GM23338 (cell line): ENCODE data around the gene RPL10A. TPM values are rescaled to one million over a fixed set of nuclear protein-coding genes. Genes with fewer than 3 reads are reported as not detected.
A peak's percentile ranks its signal among the peaks of the same experiment; 100 is the strongest.

Source experiments
- ATAC-seq: fragments of 200-7000 bp; cut with Tn5 transposase; 3 replicates; pipeline ENCODE4 v1.9.1; 2020
- DNase-seq: peaks from one replicate; pipeline ENCODE4 v3.0.0-alpha.2; 2015; ENCODE audit warnings: low spot score
- H2AFZ ChIP-seq: fragments of 200-600 bp; sonication (generic); 2 replicates; pipeline ENCODE4 v1.8.0; 2016; ENCODE audit warnings: antibody characterized with exemption, mild to moderate bottlenecking, moderate library complexity
- H3F3A ChIP-seq: fragments of 200-600 bp; sonication (generic); replicated peaks from 2 replicates; pipeline ENCODE4 v1.8.0; 2017; ENCODE audit warnings: antibody characterized with exemption, mixed run types, low read depth
- H3K27ac ChIP-seq: fragments of 200-600 bp; sonication (generic); 2 replicates; pipeline ENCODE4 v1.6.1; 2016; ENCODE audit warnings: low read depth
- H3K27me3 ChIP-seq: fragments of 200-600 bp; sonication (generic); 2 replicates; pipeline ENCODE4 v1.8.0; 2016; ENCODE audit warnings: mild to moderate bottlenecking, mixed run types, moderate library complexity; ENCODE audit not compliant: insufficient read depth
- H3K36me3 ChIP-seq: fragments of 200-600 bp; sonication (generic); 2 replicates; pipeline ENCODE4 v1.8.0; 2016; ENCODE audit warnings: mild to moderate bottlenecking; ENCODE audit not compliant: insufficient read depth
- H3K4me1 ChIP-seq: fragments of 200-600 bp; sonication (generic); 2 replicates; pipeline ENCODE4 v1.8.0; 2016; ENCODE audit warnings: mild to moderate bottlenecking, moderate library complexity; ENCODE audit not compliant: insufficient read depth
- H3K4me2 ChIP-seq: fragments of 200-600 bp; sonication (generic); 2 replicates; pipeline ENCODE4 v1.7.1; 2017; ENCODE audit warnings: mixed run types
- H3K4me3 ChIP-seq: fragments of 200-600 bp; sonication (generic); 2 replicates; pipeline ENCODE4 v1.6.1; 2016; ENCODE audit warnings: mixed run types
- H3K79me2 ChIP-seq: fragments of 200-600 bp; sonication (generic); replicated peaks from 2 replicates; pipeline ENCODE4 v1.8.0; 2017; ENCODE audit warnings: mild to moderate bottlenecking; ENCODE audit not compliant: insufficient read depth
- H3K9me2 ChIP-seq: fragments of 200-600 bp; sonication (generic); 2 replicates; pipeline ENCODE4 v1.8.0; 2017; ENCODE audit not compliant: insufficient read depth
- H4K20me1 ChIP-seq: fragments of 200-600 bp; sonication (generic); replicated peaks from 2 replicates; pipeline ENCODE4 v1.8.0; 2017; ENCODE audit warnings: mild to moderate bottlenecking; ENCODE audit not compliant: insufficient read depth
- H3K27ac Mint-ChIP-seq: 2 replicates; pipeline ENCODE4 v1.8.0; 2020; ENCODE audit warnings: inconsistent platforms, mild to moderate bottlenecking, moderate library complexity, mixed read lengths
- H3K27me3 Mint-ChIP-seq: 3 replicates; pipeline ENCODE4 v1.8.0; 2022; ENCODE audit warnings: low read depth, mild to moderate bottlenecking, moderate library complexity, mixed read lengths, inconsistent platforms; ENCODE audit not compliant: insufficient read depth, poor library complexity
- H3K36me3 Mint-ChIP-seq: 3 replicates; pipeline ENCODE4 v1.8.0; 2021; ENCODE audit warnings: low read depth, mild to moderate bottlenecking, inconsistent platforms, moderate library complexity, mixed read lengths
- H3K4me1 Mint-ChIP-seq: 3 replicates; pipeline ENCODE4 v1.8.0; 2020; ENCODE audit warnings: mild to moderate bottlenecking, inconsistent platforms, mixed read lengths
- H3K4me3 Mint-ChIP-seq: 3 replicates; pipeline ENCODE4 v1.8.0; 2021; ENCODE audit warnings: moderate library complexity, mild to moderate bottlenecking, inconsistent platforms, mixed read lengths
- H3K9me3 Mint-ChIP-seq: 3 replicates; pipeline ENCODE4 v1.8.0; 2020; ENCODE audit warnings: moderate library complexity, mild to moderate bottlenecking, inconsistent platforms, mixed read lengths
- CREB1 ChIP-seq: fragments of 250-450 bp; sonication (Bioruptor Pico); IDR thresholded peaks from 2 replicates; pipeline ENCODE4 v1.5.0; 2020; ENCODE audit warnings: low read depth, mild to moderate bottlenecking, moderate library complexity
- EZH2 ChIP-seq: fragments of 200-600 bp; sonication (generic); IDR thresholded peaks from one replicate; pipeline ENCODE4 v1.8.0; 2017; ENCODE audit warnings: antibody characterized with exemption, mild to moderate bottlenecking, low read depth; ENCODE audit not compliant: unreplicated experiment
- NANOG ChIP-seq: IDR thresholded peaks from 2 replicates; pipeline ENCODE4 v1.6.1; 2016; ENCODE audit warnings: antibody characterized with exemption, borderline replicate concordance
- ZNF331 ChIP-seq: fragments of 250-450 bp; sonication (Bioruptor Pico); IDR thresholded peaks from 2 replicates; pipeline ENCODE4 v1.5.0; 2020; ENCODE audit warnings: low read depth, mild to moderate bottlenecking, moderate library complexity
- ZNF462 ChIP-seq: fragments of 250-450 bp; sonication (Bioruptor Pico); IDR thresholded peaks from 2 replicates; pipeline ENCODE4 v1.5.0; 2020; ENCODE audit warnings: mild to moderate bottlenecking, moderate library complexity
- polyA plus RNA-seq: library from polyadenylated mRNA; unstranded; fragments of >200 nt; fragmentation: Nextera tagmentation; extraction: Ambion mirVana; gene quantifications from 2 replicates; pipeline ENCODE4 v1.2.1, GENCODE V29; 2016
- total RNA-seq: library from RNA; depleted of rRNA; stranded (reverse); fragments of >200 nt; shearing (Covaris generic); gene quantifications from 2 replicates; pipeline ENCODE4 v1.2.3, GENCODE V29; 2014
- TF ChIP-seq, protein P1 (sequence below), 2 experiments: fragments of 200-600 bp in 1 of 2; sonication (generic) in 1 of 2; conservative IDR thresholded peaks; 2 replicates each; pipeline versions ENCODE4 v1.5.1 to v1.6.1; 2016 to 2017; ENCODE audit warnings: antibody characterized with exemption in 2 of 2, low read depth in 2 of 2, mild to moderate bottlenecking in 2 of 2, moderate library complexity in 1 of 2
- TF ChIP-seq, protein P2 (sequence below): IDR thresholded peaks from one replicate; pipeline ENCODE4 v1.6.1; 2018; ENCODE audit warnings: antibody characterized with exemption; ENCODE audit not compliant: unreplicated experiment

The RPL10A gene
- total and polyA plus RNA-seq, 2 experiments from 2014 or later: 730 to 1,297 TPM

- Histone ChIP-seq H3K4me2 (no peak overlapping the region), H3F3A (no peaks in the 10 kb centered on the region), H4K20me1 (no peaks in the 10 kb centered on the region; the same call in 1 of the 2 replicates), H2AFZ (no peak overlapping the region), H3K27ac (no peak overlapping the region), H3K4me3 (no peak overlapping the region), H3K27me3 (peaks cover 7% of the 10 kb centered on the region; the same call in 1 of the 2 replicates), H3K9me2 (no peaks in the 10 kb centered on the region), H3K36me3 (0 out of 2 replicates have a peak, but pooled peaks cover 4% of the 10 kb centered on the region), H3K79me2 (peaks cover 6% of the 10 kb centered on the region; the same call in 1 of the 2 replicates), H3K4me1 (peaks cover 18% of the 10 kb centered on the region)
- Mint-ChIP-seq H3K4me1 (peaks cover 26% of the 10 kb centered on the region), H3K36me3 (peaks cover 51% of the 10 kb centered on the region), H3K4me3 (no peak overlapping the region), H3K27me3 (peaks cover 6% of the 10 kb centered on the region), H3K9me3 (no peaks in the 10 kb centered on the region; the same call in 2 of the 3 replicates), H3K27ac (no peak overlapping the region)
- ATAC-seq: peak; percentile 21; the same call in 2 of the 3 replicates
- TF ChIP-seq CREB1 (CRISPR knock-in tag): no peak
- TF ChIP-seq, protein P1, sequence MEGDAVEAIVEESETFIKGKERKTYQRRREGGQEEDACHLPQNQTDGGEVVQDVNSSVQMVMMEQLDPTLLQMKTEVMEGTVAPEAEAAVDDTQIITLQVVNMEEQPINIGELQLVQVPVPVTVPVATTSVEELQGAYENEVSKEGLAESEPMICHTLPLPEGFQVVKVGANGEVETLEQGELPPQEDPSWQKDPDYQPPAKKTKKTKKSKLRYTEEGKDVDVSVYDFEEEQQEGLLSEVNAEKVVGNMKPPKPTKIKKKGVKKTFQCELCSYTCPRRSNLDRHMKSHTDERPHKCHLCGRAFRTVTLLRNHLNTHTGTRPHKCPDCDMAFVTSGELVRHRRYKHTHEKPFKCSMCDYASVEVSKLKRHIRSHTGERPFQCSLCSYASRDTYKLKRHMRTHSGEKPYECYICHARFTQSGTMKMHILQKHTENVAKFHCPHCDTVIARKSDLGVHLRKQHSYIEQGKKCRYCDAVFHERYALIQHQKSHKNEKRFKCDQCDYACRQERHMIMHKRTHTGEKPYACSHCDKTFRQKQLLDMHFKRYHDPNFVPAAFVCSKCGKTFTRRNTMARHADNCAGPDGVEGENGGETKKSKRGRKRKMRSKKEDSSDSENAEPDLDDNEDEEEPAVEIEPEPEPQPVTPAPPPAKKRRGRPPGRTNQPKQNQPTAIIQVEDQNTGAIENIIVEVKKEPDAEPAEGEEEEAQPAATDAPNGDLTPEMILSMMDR (conservative IDR thresholded peaks at IDR 0.05; ENCODE audit: low read depth in 2 of 2): peak in 1 of 2 experiments; percentile 32; a peak in 2 of 4 replicates
- DNase-seq: peak; percentile 24
Observed at GRCh38 chr6:35457907-35458306, 10.3 kb upstream of the RPL10A start.

DNA sequence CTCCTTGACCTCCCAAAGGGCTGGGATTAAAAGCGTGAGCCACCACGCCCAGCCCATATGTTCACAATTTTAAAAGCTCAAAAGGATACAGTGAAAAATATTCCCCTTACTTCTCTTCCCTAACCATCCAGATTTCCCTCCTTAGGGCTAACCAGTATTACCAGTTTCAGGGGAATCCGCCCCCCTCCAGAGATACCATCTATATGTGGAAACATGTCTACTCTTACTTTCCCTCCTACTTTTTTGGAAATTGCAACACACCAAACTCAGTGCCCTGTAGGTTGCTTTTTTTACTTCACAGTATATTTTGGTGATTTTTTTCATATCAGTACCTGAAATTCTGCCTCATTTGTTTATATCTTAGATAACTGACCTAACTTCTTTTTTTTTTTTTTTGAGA lies 6.9 kb upstream of the RPL10A start:
- Histone ChIP-seq H3K4me2 (no peak overlapping the region), H3K27me3 (no peaks in the 10 kb centered on the region), H3K79me2 (no peaks in the 10 kb centered on the region), H3K36me3 (0 out of 2 replicates have a peak, but pooled peaks cover 2% of the 10 kb centered on the region), H3F3A (no peaks in the 10 kb centered on the region), H3K27ac (no peak overlapping the region), H3K4me1 (no peaks in the 10 kb centered on the region), H2AFZ (no peak overlapping the region), H3K4me3 (no peak overlapping the region), H3K9me2 (no peaks in the 10 kb centered on the region), H4K20me1 (no peaks in the 10 kb centered on the region)
- no peaks in the 10 kb centered on the region; the same call in 2 of the 3 replicates for H3K9me3 Mint-ChIP-seq
- ATAC-seq (no peak), DNase-seq (no peak)
- H3K4me1 Mint-ChIP-seq: peaks cover 6% of the 10 kb centered on the region
- H3K27me3 Mint-ChIP-seq: peaks cover 3% of the 10 kb centered on the region
- peaks cover 56% of the 10 kb centered on the region for H3K36me3 Mint-ChIP-seq
- no peak overlapping the region for H3K4me3 Mint-ChIP-seq
- H3K27ac Mint-ChIP-seq: no peak overlapping the region
- TF ChIP-seq EZH2: no peak
- TF ChIP-seq ZNF462: no peak
- TF ChIP-seq, protein P2, sequence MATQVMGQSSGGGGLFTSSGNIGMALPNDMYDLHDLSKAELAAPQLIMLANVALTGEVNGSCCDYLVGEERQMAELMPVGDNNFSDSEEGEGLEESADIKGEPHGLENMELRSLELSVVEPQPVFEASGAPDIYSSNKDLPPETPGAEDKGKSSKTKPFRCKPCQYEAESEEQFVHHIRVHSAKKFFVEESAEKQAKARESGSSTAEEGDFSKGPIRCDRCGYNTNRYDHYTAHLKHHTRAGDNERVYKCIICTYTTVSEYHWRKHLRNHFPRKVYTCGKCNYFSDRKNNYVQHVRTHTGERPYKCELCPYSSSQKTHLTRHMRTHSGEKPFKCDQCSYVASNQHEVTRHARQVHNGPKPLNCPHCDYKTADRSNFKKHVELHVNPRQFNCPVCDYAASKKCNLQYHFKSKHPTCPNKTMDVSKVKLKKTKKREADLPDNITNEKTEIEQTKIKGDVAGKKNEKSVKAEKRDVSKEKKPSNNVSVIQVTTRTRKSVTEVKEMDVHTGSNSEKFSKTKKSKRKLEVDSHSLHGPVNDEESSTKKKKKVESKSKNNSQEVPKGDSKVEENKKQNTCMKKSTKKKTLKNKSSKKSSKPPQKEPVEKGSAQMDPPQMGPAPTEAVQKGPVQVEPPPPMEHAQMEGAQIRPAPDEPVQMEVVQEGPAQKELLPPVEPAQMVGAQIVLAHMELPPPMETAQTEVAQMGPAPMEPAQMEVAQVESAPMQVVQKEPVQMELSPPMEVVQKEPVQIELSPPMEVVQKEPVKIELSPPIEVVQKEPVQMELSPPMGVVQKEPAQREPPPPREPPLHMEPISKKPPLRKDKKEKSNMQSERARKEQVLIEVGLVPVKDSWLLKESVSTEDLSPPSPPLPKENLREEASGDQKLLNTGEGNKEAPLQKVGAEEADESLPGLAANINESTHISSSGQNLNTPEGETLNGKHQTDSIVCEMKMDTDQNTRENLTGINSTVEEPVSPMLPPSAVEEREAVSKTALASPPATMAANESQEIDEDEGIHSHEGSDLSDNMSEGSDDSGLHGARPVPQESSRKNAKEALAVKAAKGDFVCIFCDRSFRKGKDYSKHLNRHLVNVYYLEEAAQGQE: no peak
- no peak for TF ChIP-seq CREB1 (CRISPR knock-in tag)
- no peak for TF ChIP-seq ZNF331 (CRISPR knock-in tag)
- no peak for TF ChIP-seq NANOG
